ENCODE data around the gene ANTXR2. TPM values are rescaled to one million over a fixed set of nuclear protein-coding genes. Genes with fewer than 3 reads are reported as not detected.

Gene ANTXR2
- polyA plus RNA-seq, 1 experiment, result 105 TPM

GRCh38 chr4:79948739-79949138 is 124.3 kb downstream of the ANTXR2 start:
- no peak for TF ChIP-seq CTCF (IDR thresholded peaks at IDR 0.05; ENCODE audit: low read depth, low read length)
- H3K27me3 ChIP-seq (ENCODE audit: control insufficient read depth, insufficient read depth, low read length), result no peaks in the 10 kb centered on the region
- H3K4me3 ChIP-seq (ENCODE audit: low read depth, low read length), result no peak overlapping the region
- DNase-seq (ENCODE audit: low read depth, low spot score), result no peak
- H3K9me3 ChIP-seq (ENCODE audit: control insufficient read depth, insufficient read depth, low read length), result no peaks in the 10 kb centered on the region
- H3K27ac ChIP-seq (ENCODE audit: low read depth, low read length), result no peak overlapping the region
- ChIA-PET CTCF (no interaction called here), POLR2A (interaction anchor here (0.5 kb wide), 1 partner anchor 72 kb away, joined by 9 read pairs; no protein-coding TSS in a partner anchor)

- no peak for DNase-seq (ENCODE audit: low read depth, low spot score)
- POLR2A ChIA-PET, result interaction anchor here (0.5 kb wide), 1 partner anchor 72 kb away, joined by 9 read pairs; no protein-coding TSS in a partner anchor
- CTCF ChIA-PET, result no interaction called here
These were observed 124.8 kb downstream of the ANTXR2 start for GRCh38 chr4:79948261-79948660.

GRCh38 chr4:79947386-79947785 is 125.6 kb downstream of the ANTXR2 start:
- DNase-seq (ENCODE audit: low read depth, low spot score), result no peak
- ChIA-PET CTCF (no interaction called here), POLR2A (no interaction called here)
- Histone ChIP-seq H3K4me3 (ENCODE audit: low read depth, low read length) (no peak overlapping the region), H3K27ac (ENCODE audit: low read depth, low read length) (no peak overlapping the region), H3K9me3 (ENCODE audit: control insufficient read depth, insufficient read depth, low read length) (no peaks in the 10 kb centered on the region), H3K27me3 (ENCODE audit: control insufficient read depth, insufficient read depth, low read length) (no peaks in the 10 kb centered on the region)
- no peak for TF ChIP-seq CTCF (IDR thresholded peaks at IDR 0.05; ENCODE audit: low read depth, low read length)

More at GRCh38 chr4:79948261-79948660, 124.8 kb downstream of the ANTXR2 start:
- TF ChIP-seq CTCF (IDR thresholded peaks at IDR 0.05; ENCODE audit: low read depth, low read length), result no peak
- no peak overlapping the region for H3K4me3 ChIP-seq (ENCODE audit: low read depth, low read length)
- H3K27me3 ChIP-seq (ENCODE audit: control insufficient read depth, insufficient read depth, low read length), result no peaks in the 10 kb centered on the region
- no peaks in the 10 kb centered on the region for H3K9me3 ChIP-seq (ENCODE audit: control insufficient read depth, insufficient read depth, low read length)
- no peak overlapping the region for H3K27ac ChIP-seq (ENCODE audit: low read depth, low read length)

GRCh38 chr4:79935274-79935673 is 137.8 kb downstream of the ANTXR2 start:
- no peak for TF ChIP-seq CTCF (IDR thresholded peaks at IDR 0.05; ENCODE audit: low read depth, low read length)
- CTCF ChIA-PET, result no interaction called here
- Histone ChIP-seq H3K4me3 (ENCODE audit: low read depth, low read length) (no peak overlapping the region), H3K9me3 (ENCODE audit: control insufficient read depth, insufficient read depth, low read length) (no peaks in the 10 kb centered on the region; the same call in 1 of the 2 replicates), H3K27me3 (ENCODE audit: control insufficient read depth, insufficient read depth, low read length) (no peaks in the 10 kb centered on the region), H3K27ac (ENCODE audit: low read depth, low read length) (no peak overlapping the region)
- DNase-seq (ENCODE audit: low read depth, low spot score), result no peak
- POLR2A ChIA-PET, result no interaction called here

- DNase-seq (ENCODE audit: low read depth, low spot score), result no peak
- no peak overlapping the region for H3K27ac ChIP-seq (ENCODE audit: low read depth, low read length)
- TF ChIP-seq CTCF (IDR thresholded peaks at IDR 0.05; ENCODE audit: low read depth, low read length), result no peak
- H3K4me3 ChIP-seq (ENCODE audit: low read depth, low read length), result no peak overlapping the region
- ChIA-PET POLR2A (no interaction called here), CTCF (interaction anchor here (0.6 kb wide), 1 partner anchor 26 kb away, joined by 3 read pairs; no protein-coding TSS in a partner anchor)
- H3K27me3 ChIP-seq (ENCODE audit: control insufficient read depth, insufficient read depth, low read length), result no peaks in the 10 kb centered on the region
- no peaks in the 10 kb centered on the region; the same call in 1 of the 2 replicates for H3K9me3 ChIP-seq (ENCODE audit: control insufficient read depth, insufficient read depth, low read length)
These were observed 138.4 kb downstream of the ANTXR2 start for GRCh38 chr4:79934660-79935059.
